ENCODE results near the gene ETV3L.
"Not testable (repeated sequence)": the region's sequence is repeated elsewhere in the genome, so short reads cannot be mapped to it uniquely, and the experiment has no call there.

Gene ETV3L

DNA sequence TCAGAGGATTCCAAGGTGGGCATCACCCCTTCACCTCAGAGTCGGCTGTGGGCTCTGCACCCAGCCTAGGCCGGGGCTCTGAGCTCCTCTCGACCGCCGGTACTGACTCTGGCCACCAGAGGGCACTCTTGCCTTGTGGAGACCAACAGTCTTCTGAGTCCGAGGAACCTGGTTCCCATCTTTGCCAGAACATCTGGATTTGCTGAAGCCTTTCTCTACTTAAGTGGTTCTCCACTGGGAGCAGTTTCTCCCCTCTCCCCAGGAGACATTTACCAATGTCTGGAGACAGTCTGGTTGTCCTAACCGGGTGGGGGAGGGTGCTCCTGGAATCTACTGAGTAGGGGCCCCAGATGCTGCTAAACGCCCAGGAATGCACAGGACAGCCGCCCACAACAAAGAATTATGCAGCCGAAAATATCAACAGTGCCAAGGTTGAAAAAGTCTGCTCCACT lies 9.4 kb downstream of the ETV3L start:
- DNase-seq: peak; percentile 77
- in situ Hi-C loops (cut with HindIII; ENCODE audit: low pct_ligation_motif_present, low pct_unique_long_range_greater_than_20kb, low sequenced_read_pairs): no loop called here

DNA sequence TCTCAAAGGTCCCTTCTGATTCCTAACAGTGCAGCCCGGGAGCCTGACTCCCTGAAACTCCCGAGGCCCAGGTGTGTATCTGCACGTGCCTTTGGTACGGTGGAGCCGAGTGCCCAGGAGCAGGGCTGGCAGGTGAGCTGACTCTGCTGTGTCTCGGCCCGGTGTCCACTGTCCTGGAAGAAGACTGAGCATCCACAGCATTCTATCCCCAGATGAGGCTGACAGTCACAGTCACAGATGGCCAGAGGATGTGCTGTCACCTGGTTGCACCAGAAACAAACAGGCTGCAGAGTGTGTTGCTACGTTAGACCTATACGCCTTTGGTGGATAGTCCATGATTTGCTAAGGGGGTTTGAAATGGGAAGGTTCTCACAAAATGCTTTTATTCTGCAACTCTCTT lies 9.8 kb downstream of the ETV3L start:
- no peak for DNase-seq
- in situ Hi-C loops (cut with HindIII; ENCODE audit: low pct_ligation_motif_present, low pct_unique_long_range_greater_than_20kb, low sequenced_read_pairs): no loop called here

DNA sequence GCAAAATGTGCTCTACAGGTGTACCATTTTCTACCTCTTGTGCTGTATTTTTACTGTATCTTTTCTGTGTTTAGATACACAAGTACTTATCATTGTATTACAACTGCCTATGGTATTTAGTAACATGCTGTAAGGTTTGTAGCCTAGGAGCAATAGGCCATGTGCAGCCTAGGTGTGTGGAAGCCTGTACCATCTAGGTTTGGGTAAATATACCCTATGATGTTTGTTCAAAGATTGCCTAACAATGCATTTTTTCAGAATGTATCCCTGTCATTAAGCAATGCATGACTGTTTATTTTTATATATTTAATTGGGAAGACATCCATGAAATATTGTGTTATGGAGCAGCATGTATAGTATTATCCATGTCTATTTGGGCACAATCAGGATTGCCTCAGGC lies 11.0 kb downstream of the ETV3L start:
- no peak for DNase-seq
- in situ Hi-C loops (cut with HindIII; ENCODE audit: low pct_ligation_motif_present, low pct_unique_long_range_greater_than_20kb, low sequenced_read_pairs): no loop called here

- in situ Hi-C loops (cut with HindIII; ENCODE audit: low pct_ligation_motif_present, low pct_unique_long_range_greater_than_20kb, low sequenced_read_pairs): no loop called here
These were observed 12.6 kb downstream of the ETV3L start for GRCh38 chr1:157087030-157087429.

DNA sequence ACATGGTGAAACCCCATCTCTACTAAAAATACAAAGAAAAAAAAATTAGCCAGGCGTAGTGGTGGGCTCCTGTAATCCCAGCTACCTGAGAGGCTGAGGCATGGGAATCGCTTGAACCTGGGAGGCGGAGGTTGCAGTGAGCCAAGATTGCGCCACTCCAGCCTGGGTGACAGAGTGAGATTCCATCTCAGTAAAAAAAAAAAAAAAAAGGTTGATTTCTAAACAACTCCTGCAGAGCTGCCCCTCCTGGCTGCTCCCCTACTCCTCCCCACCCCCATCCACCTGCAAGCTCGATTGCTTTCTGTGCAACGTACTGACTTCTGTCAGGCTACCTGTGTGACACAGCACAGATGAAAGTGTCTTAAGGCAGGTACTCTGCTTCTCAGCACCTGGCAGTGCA lies 13.3 kb downstream of the ETV3L start:
- in situ Hi-C loops (cut with HindIII; ENCODE audit: low pct_ligation_motif_present, low pct_unique_long_range_greater_than_20kb, low sequenced_read_pairs): no loop called here
- DNase-seq: no peak

More at GRCh38 chr1:157087030-157087429, 12.6 kb downstream of the ETV3L start:
- no peak for DNase-seq

- in situ Hi-C loops (cut with HindIII; ENCODE audit: low pct_ligation_motif_present, low pct_unique_long_range_greater_than_20kb, low sequenced_read_pairs): no loop called here
- DNase-seq: no peak
These were observed 14.2 kb downstream of the ETV3L start for GRCh38 chr1:157085421-157085820.

GRCh38 chr1:157084720-157085119 lies 14.9 kb downstream of the ETV3L start:
- in situ Hi-C loops (cut with HindIII; ENCODE audit: low pct_ligation_motif_present, low pct_unique_long_range_greater_than_20kb, low sequenced_read_pairs): no loop called here

GRCh38 chr1:157081707-157082106 lies 17.9 kb downstream of the ETV3L start:
- in situ Hi-C loops (cut with HindIII; ENCODE audit: low pct_ligation_motif_present, low pct_unique_long_range_greater_than_20kb, low sequenced_read_pairs): no loop called here

More at GRCh38 chr1:157084720-157085119, 14.9 kb downstream of the ETV3L start:
- DNase-seq: no peak

GRCh38 chr1:157080714-157081113 lies 18.9 kb downstream of the ETV3L start:
- no peak for DNase-seq
- in situ Hi-C loops (cut with HindIII; ENCODE audit: low pct_ligation_motif_present, low pct_unique_long_range_greater_than_20kb, low sequenced_read_pairs): no loop called here

More at GRCh38 chr1:157081707-157082106, 17.9 kb downstream of the ETV3L start:
- no peak for DNase-seq

DNA sequence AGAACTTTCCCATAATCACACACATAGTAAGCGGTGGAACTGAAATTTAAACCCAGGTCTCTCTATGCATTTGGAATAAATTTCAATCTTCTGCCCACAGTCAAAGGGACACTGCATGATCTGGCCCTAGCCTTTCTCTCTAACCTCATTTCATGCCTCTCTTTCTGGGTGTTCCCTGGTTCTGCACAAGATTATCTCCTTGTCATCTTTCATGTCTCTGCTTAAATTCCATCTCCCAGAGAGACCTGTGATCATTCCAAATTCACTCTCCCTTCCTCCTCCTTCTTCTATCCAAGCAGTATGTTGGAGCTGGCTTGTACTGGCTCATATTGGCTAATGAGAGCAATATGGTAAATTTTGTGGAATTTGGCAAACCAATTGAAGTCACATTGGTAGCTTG lies 22.2 kb downstream of the ETV3L start:
- no peak for DNase-seq
- in situ Hi-C loops (cut with HindIII; ENCODE audit: low pct_ligation_motif_present, low pct_unique_long_range_greater_than_20kb, low sequenced_read_pairs): no loop called here

- DNase-seq: peak; percentile 24
- in situ Hi-C loops (cut with HindIII; ENCODE audit: low pct_ligation_motif_present, low pct_unique_long_range_greater_than_20kb, low sequenced_read_pairs): no loop called here
These were observed 25.5 kb downstream of the ETV3L start for GRCh38 chr1:157073944-157074685.

DNA sequence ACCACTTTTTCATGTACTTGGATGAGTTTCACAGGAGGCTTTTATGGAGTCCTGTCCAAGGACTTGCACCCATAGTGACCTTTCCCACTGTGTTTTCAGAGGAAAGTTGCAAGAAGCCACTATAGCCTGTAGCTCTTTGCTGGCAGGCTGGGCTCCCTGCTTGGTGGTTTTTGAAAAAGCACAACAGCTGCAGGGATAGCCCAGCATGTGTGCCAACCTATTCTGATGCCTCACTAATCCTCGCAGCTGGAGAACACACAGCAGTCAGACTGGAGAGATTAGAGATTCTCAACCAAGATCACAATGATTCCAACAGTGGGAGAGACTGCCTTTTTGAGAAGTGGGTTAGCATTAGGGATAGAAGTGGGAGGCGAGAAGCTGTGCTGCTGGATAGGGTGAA lies 30.0 kb downstream of the ETV3L start:
- DNase-seq: no peak
- in situ Hi-C loops (cut with HindIII; ENCODE audit: low pct_ligation_motif_present, low pct_unique_long_range_greater_than_20kb, low sequenced_read_pairs): no loop called here

GRCh38 chr1:157059241-157059640 lies 40.4 kb downstream of the ETV3L start:
- DNase-seq; in situ Hi-C loops (cut with HindIII; ENCODE audit: low pct_ligation_motif_present, low pct_unique_long_range_greater_than_20kb, low sequenced_read_pairs): not testable (repeated sequence)

DNA sequence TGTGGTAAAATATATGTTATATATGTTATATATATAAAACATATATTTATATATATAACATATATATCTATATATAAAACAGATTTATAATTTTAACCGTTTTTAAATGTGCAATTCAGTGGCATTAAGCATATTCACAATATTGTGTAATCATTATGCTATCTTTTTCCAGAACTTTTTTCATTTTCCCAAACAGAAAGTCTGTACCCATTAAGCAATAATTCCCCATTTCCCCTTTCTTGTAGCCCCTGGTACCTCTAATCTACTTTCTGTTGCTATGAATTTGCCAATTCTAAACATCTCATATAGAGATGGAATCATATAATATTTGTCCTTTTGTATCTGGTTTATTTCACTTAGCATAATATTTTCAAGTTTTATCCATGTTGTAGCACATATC lies 43.3 kb downstream of the ETV3L start:
- in situ Hi-C loops (cut with HindIII; ENCODE audit: low pct_ligation_motif_present, low pct_unique_long_range_greater_than_20kb, low sequenced_read_pairs): no loop called here

DNA sequence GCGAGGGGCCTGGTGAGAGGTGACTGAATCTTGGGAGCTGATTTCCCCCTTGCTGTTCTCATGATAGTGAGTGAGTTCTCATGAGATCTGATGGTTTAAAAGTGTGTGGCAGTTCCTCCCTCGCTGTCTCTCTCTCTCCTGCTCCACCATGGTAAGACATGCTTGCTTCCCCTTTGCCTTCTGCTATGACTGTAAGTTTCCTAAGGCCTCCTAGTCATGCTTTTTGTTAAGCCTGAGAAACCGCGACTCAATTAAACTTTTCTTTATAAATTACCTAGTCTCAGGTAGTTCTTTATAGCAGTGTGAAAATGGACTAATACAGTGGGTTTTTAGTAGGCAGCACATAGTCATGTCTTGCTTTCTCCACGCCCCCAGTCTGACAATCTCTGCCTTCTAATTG lies 43.9 kb downstream of the ETV3L start:
- DNase-seq; in situ Hi-C loops (cut with HindIII; ENCODE audit: low pct_ligation_motif_present, low pct_unique_long_range_greater_than_20kb, low sequenced_read_pairs): not testable (repeated sequence)

More for the DNA sequence above, 43.3 kb downstream of the ETV3L start:
- no peak for DNase-seq

DNA sequence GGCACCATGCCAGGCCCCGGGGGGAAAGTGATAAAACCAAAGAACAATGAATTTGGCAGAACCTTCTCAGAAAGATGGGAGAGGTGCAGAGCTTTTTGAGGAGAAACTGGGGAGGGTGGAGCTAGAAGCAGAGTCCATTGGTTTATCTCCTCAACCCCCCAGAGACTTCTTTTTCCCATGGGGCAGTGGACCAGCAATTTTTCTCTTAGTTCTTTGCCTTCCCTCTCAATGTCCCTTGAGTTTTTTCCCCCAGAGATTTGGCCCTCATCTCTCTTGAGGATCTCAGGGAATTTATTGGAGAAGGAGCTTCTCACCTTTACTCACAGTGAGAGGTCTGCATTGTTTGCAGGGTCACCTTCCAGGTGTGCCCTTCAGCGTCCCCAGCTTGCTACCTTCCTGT lies 48.8 kb downstream of the ETV3L start:
- in situ Hi-C loops (cut with HindIII; ENCODE audit: low pct_ligation_motif_present, low pct_unique_long_range_greater_than_20kb, low sequenced_read_pairs): no loop called here
- DNase-seq: no peak

DNA sequence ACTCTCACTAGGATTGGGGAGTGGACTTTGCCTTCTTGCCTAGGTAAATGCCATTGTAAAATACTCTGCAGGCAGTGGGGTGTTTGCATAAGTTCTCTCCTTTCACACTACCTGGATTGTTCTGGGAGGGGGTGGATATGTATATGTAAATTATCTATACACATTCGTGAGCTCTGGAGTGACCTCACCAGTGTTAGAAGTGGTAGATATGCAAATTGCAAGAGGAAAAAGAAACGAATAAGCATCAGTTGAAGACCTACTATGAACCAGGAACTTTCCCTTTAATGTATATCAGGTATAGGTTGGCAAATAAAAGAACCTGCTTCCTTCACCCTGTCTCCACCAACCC lies 52.6 kb downstream of the ETV3L start:
- DNase-seq: no peak
- in situ Hi-C loops (cut with HindIII; ENCODE audit: low pct_ligation_motif_present, low pct_unique_long_range_greater_than_20kb, low sequenced_read_pairs): no loop called here

DNA sequence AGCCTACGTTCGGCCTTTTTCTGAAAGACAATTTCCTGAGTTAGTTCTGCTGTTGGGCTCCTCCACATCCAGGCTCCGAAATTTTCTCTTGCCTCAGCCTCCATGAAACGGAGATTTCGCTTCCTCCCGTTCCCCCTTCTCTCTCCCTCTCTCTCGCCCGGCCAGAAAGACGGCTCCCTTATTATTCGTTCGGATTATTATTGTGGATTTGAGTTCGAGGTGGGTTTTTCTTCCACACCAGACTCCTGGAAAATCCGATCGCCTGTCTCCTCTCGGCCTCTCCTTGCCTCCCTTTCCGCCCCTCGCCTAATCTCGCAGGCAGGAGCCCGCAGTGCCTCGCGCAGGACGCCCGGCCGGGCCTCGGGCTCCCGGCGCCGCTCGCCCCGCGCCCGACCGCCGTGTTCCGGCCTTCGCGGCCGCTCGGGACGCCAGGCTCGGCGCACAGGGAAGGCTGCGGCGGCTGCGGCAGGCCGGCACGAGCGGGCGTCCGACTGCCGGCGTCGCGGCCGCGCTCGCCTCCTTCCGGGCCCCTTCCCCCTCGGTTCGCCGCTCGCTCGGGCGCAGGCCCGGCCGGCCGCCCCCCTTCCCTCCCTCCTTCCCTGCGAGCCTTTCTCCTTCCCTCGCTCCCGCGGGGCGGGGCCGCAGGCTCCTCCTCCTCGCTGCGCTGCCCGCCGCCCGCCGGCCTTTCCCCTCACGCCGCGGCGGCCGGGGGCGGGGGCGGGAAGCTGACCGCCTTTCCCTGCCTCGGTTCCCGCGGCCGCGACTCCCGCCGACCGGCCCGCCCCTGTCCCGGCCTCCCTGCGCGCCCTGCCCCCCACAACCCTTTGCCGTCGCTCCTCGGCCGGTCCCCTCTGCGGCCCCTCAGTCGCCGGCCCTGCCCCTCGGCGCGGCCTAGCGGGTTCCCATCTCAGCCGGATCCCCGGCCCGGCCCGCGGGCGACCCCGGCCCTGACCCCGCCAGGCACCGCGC lies 54.1 kb downstream of the ETV3L start, which contains the start of gene ARHGEF11:
TSS of gene ARHGEF11 (minus strand) at position 493 of the 969 bp plus-strand sequence. CDS start 1,412 bp downstream, outside the sequence.
- peak; percentile 94 for DNase-seq
- in situ Hi-C loops (cut with HindIII; ENCODE audit: low pct_ligation_motif_present, low pct_unique_long_range_greater_than_20kb, low sequenced_read_pairs): no loop called here

DNA sequence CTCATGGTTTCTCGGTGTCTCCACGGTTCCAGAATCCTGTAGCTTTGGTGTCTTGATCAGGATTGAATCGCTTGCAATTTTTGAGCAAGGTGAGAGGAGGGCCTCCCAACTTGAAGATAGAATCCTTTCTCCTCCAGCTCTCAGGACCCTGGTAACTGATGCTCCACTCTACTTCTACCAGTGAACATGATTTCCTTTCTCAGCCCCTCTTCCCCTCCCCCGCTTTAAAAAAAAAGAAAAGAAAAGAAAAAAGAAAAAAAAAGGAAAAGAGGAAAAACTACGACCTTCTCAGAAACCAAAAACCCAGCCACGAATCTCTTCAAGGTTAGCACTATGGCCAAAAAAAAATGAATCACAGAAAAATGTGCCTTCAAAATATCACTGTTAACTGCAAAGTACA lies 55.3 kb downstream of the ETV3L start:
- in situ Hi-C loops (cut with HindIII; ENCODE audit: low pct_ligation_motif_present, low pct_unique_long_range_greater_than_20kb, low sequenced_read_pairs): no loop called here
- no peak for DNase-seq

All from ACHN (cell line).